ENCODE data around the gene DIP2A.

DIP2A gene

GRCh38 chr21:46489800-46490199 is 31.1 kb downstream of the DIP2A start:
- Histone ChIP-seq H3K27ac (ENCODE audit: low read length) (no peak overlapping the region), H4K20me1 (ENCODE audit: insufficient read depth, low read length) (no peaks in the 10 kb centered on the region), H3K9me3 (ENCODE audit: insufficient read depth, low read length) (no peaks in the 10 kb centered on the region), H3K9ac (ENCODE audit: low read length) (no peak overlapping the region), H3K36me3 (replicated peaks; ENCODE audit: low read depth, low read length) (peaks cover 19% of the 10 kb centered on the region), H3K4me3 (ENCODE audit: low read length) (no peak overlapping the region), H3K4me1 (ENCODE audit: low read length) (no peaks in the 10 kb centered on the region), H3K4me2 (ENCODE audit: low read length) (no peak overlapping the region), H2AFZ (ENCODE audit: low read depth, low read length) (no peak overlapping the region), H3K27me3 (ENCODE audit: low read depth, low read length) (no peaks in the 10 kb centered on the region), H3K79me2 (ENCODE audit: low read length) (no peaks in the 10 kb centered on the region)
- TF ChIP-seq EZH2phosphoT487 (IDR thresholded peaks at IDR 0.05; ENCODE audit: low read depth) (no peak), CTCF (IDR thresholded peaks at IDR 0.05; ENCODE audit: low read depth, low read length) (no peak)

GRCh38 chr21:46491553-46491952 is 32.9 kb downstream of the DIP2A start:
- H3K79me2 ChIP-seq (ENCODE audit: low read length): no peaks in the 10 kb centered on the region
- peaks cover 17% of the 10 kb centered on the region for H3K36me3 ChIP-seq (replicated peaks; ENCODE audit: low read depth, low read length)
- TF ChIP-seq EZH2phosphoT487 (IDR thresholded peaks at IDR 0.05; ENCODE audit: low read depth): no peak
- no peak for TF ChIP-seq CTCF (IDR thresholded peaks at IDR 0.05; ENCODE audit: low read depth, low read length)

GRCh38 chr21:46492851-46493250 is 34.2 kb downstream of the DIP2A start:
- Histone ChIP-seq H3K36me3 (replicated peaks; ENCODE audit: low read depth, low read length) (peaks cover 17% of the 10 kb centered on the region), H3K4me1 (ENCODE audit: low read length) (no peaks in the 10 kb centered on the region), H4K20me1 (ENCODE audit: insufficient read depth, low read length) (no peaks in the 10 kb centered on the region), H3K27ac (ENCODE audit: low read length) (no peak overlapping the region), H3K79me2 (ENCODE audit: low read length) (no peaks in the 10 kb centered on the region), H3K27me3 (ENCODE audit: low read depth, low read length) (no peaks in the 10 kb centered on the region), H3K9ac (ENCODE audit: low read length) (no peak overlapping the region), H3K4me3 (ENCODE audit: low read length) (no peak overlapping the region), H3K9me3 (ENCODE audit: insufficient read depth, low read length) (no peaks in the 10 kb centered on the region), H2AFZ (ENCODE audit: low read depth, low read length) (no peak overlapping the region), H3K4me2 (ENCODE audit: low read length) (no peak overlapping the region)
- TF ChIP-seq CTCF (IDR thresholded peaks at IDR 0.05; ENCODE audit: low read depth, low read length): no peak
- no peak for TF ChIP-seq EZH2phosphoT487 (IDR thresholded peaks at IDR 0.05; ENCODE audit: low read depth)

More at GRCh38 chr21:46491553-46491952, 32.9 kb downstream of the DIP2A start:
- no peak overlapping the region for H3K9ac ChIP-seq (ENCODE audit: low read length)
- no peak overlapping the region for H3K27ac ChIP-seq (ENCODE audit: low read length)
- no peaks in the 10 kb centered on the region for H4K20me1 ChIP-seq (ENCODE audit: insufficient read depth, low read length)
- no peaks in the 10 kb centered on the region for H3K9me3 ChIP-seq (ENCODE audit: insufficient read depth, low read length)
- no peaks in the 10 kb centered on the region for H3K4me1 ChIP-seq (ENCODE audit: low read length)
- H2AFZ ChIP-seq (ENCODE audit: low read depth, low read length): no peak overlapping the region
- H3K4me3 ChIP-seq (ENCODE audit: low read length): no peak overlapping the region
- no peaks in the 10 kb centered on the region for H3K27me3 ChIP-seq (ENCODE audit: low read depth, low read length)
- no peak overlapping the region for H3K4me2 ChIP-seq (ENCODE audit: low read length)

GRCh38 chr21:46493828-46494227 is 35.1 kb downstream of the DIP2A start:
- no peaks in the 10 kb centered on the region for H3K4me1 ChIP-seq (ENCODE audit: low read length)
- no peak overlapping the region for H3K4me2 ChIP-seq (ENCODE audit: low read length)
- H2AFZ ChIP-seq (ENCODE audit: low read depth, low read length): no peak overlapping the region
- TF ChIP-seq EZH2phosphoT487 (IDR thresholded peaks at IDR 0.05; ENCODE audit: low read depth) (no peak), CTCF (IDR thresholded peaks at IDR 0.05; ENCODE audit: low read depth, low read length) (no peak)
- no peaks in the 10 kb centered on the region for H3K27me3 ChIP-seq (ENCODE audit: low read depth, low read length)
- no peak overlapping the region for H3K4me3 ChIP-seq (ENCODE audit: low read length)
- no peak overlapping the region for H3K9ac ChIP-seq (ENCODE audit: low read length)
- no peak overlapping the region for H3K27ac ChIP-seq (ENCODE audit: low read length)
- no peaks in the 10 kb centered on the region for H3K79me2 ChIP-seq (ENCODE audit: low read length)
- H3K9me3 ChIP-seq (ENCODE audit: insufficient read depth, low read length): no peaks in the 10 kb centered on the region
- no peaks in the 10 kb centered on the region for H4K20me1 ChIP-seq (ENCODE audit: insufficient read depth, low read length)
- peaks cover 17% of the 10 kb centered on the region for H3K36me3 ChIP-seq (replicated peaks; ENCODE audit: low read depth, low read length)

All from OCI-LY3 (cell line).